Neural cell (in vitro differentiated cells): ENCODE data around the gene ZNF135. TPM values are rescaled to one million over a fixed set of nuclear protein-coding genes. Genes with fewer than 3 reads are reported as not detected.

Source experiments
- H2AFZ ChIP-seq: fragments of 200-600, 300-800 bp; sonication (generic), shearing (Covaris generic); 2 replicates; pipeline ENCODE4 v1.6.0; 2014; ENCODE audit warnings: low read depth, mild to moderate bottlenecking, antibody characterized with exemption, low read length, moderate library complexity
- H3F3A ChIP-seq: fragments of 200-600 bp; shearing (Covaris generic); 2 replicates; pipeline ENCODE4 v1.6.1; 2016; ENCODE audit warnings: mild to moderate bottlenecking, moderate library complexity, mixed read lengths, antibody characterized with exemption, low read length; ENCODE audit not compliant: insufficient read depth, poor library complexity, severe bottlenecking
- H3K27ac ChIP-seq: fragments of 200-600, 300-800 bp; sonication (generic), shearing (Covaris generic); 2 replicates; pipeline ENCODE4 v1.5.1; 2014; ENCODE audit warnings: mild to moderate bottlenecking, low read length, moderate library complexity
- H3K27me3 ChIP-seq: fragments of 300-800, 200-600 bp; sonication (generic), shearing (Covaris generic); 2 replicates; pipeline ENCODE4 v1.6.0; 2014; ENCODE audit warnings: mild to moderate bottlenecking, low read depth, low read length, moderate library complexity; ENCODE audit not compliant: insufficient read depth
- H3K36me3 ChIP-seq: fragments of 300-800, 200-600 bp; sonication (generic), shearing (Covaris generic); 2 replicates; pipeline ENCODE4 v1.5.1; 2014; ENCODE audit warnings: mild to moderate bottlenecking, antibody characterized with exemption, low read length, moderate library complexity; ENCODE audit not compliant: insufficient read depth
- H3K4me2 ChIP-seq: fragments of 300-800, 200-600 bp; sonication (generic), shearing (Covaris generic); 2 replicates; pipeline ENCODE4 v1.6.0; 2014; ENCODE audit warnings: mild to moderate bottlenecking, low read length
- H3K4me3 ChIP-seq: fragments of 300-800, 200-600 bp; sonication (generic), shearing (Covaris generic); 2 replicates; pipeline ENCODE4 v1.5.1; 2014; ENCODE audit warnings: mild to moderate bottlenecking, low read length, moderate library complexity
- H3K79me2 ChIP-seq: fragments of 200-600 bp; shearing (Covaris generic); replicated peaks from 2 replicates; pipeline ENCODE4 v1.6.0; 2014; ENCODE audit warnings: mild to moderate bottlenecking, low read length, moderate library complexity; ENCODE audit not compliant: insufficient read depth
- H3K9ac ChIP-seq: fragments of 300-800, 200-600 bp; sonication (generic), shearing (Covaris generic); 2 replicates; pipeline ENCODE4 v1.6.1; 2016; ENCODE audit warnings: mild to moderate bottlenecking, low read length, mixed read lengths
- H3K9me2 ChIP-seq: fragments of 200-600 bp; shearing (Covaris generic); 2 replicates; pipeline ENCODE4 v1.6.1; 2016; ENCODE audit warnings: mild to moderate bottlenecking, low read length, mixed read lengths; ENCODE audit not compliant: insufficient read depth
- H3K9me3 ChIP-seq: fragments of 200-600, 300-800 bp; sonication (generic), shearing (Covaris generic); 2 replicates; pipeline ENCODE4 v1.6.1; 2016; ENCODE audit warnings: mild to moderate bottlenecking, mixed run types, low read length, moderate library complexity, mixed read lengths
- H4K20me1 ChIP-seq: fragments of 200-600 bp; shearing (Covaris generic); 2 replicates; pipeline ENCODE4 v1.6.1; 2016; ENCODE audit warnings: mild to moderate bottlenecking, mixed run types; ENCODE audit not compliant: insufficient read depth
- CTCF ChIP-seq: fragments of 450-650 bp; IDR thresholded peaks from 2 replicates; pipeline ENCODE4 v1.5.1; 2014; ENCODE audit warnings: antibody characterized with exemption, mild to moderate bottlenecking, moderate library complexity; ENCODE audit not compliant: poor library complexity, severe bottlenecking
- EP300 ChIP-seq: fragments of 450-650 bp; conservative IDR thresholded peaks from 2 replicates; pipeline ENCODE4 v1.6.1; 2014; ENCODE audit warnings: antibody characterized with exemption, mild to moderate bottlenecking, moderate library complexity; ENCODE audit not compliant: poor library complexity, severe bottlenecking
- EZH2 ChIP-seq: fragments of 200-600, 300-800 bp; shearing (Covaris generic), sonication (generic); IDR thresholded peaks from 2 replicates; pipeline ENCODE4 v1.6.1; 2014; ENCODE audit warnings: antibody characterized with exemption, low read length, borderline replicate concordance, mild to moderate bottlenecking; ENCODE audit not compliant: insufficient read depth, poor library complexity, severe bottlenecking
- MXI1 ChIP-seq: fragments of 450-650 bp; conservative IDR thresholded peaks from 2 replicates; pipeline ENCODE4 v1.6.1; 2014; ENCODE audit warnings: antibody characterized with exemption, mild to moderate bottlenecking; ENCODE audit not compliant: poor library complexity, severe bottlenecking
- POLR2AphosphoS5 ChIP-seq: IDR thresholded peaks from 2 replicates; pipeline ENCODE4 v1.6.1; 2012
- RAD21 ChIP-seq: fragments of 450-650 bp; conservative IDR thresholded peaks from 2 replicates; pipeline ENCODE4 v1.6.1; 2014; ENCODE audit warnings: antibody characterized with exemption, mild to moderate bottlenecking, moderate library complexity
- REST ChIP-seq: IDR thresholded peaks from 2 replicates; pipeline ENCODE4 v1.6.1; 2012; ENCODE audit warnings: borderline replicate concordance
- SMC3 ChIP-seq: fragments of 450-650 bp; conservative IDR thresholded peaks from 2 replicates; pipeline ENCODE4 v1.6.1; 2014; ENCODE audit warnings: antibody characterized with exemption, mild to moderate bottlenecking, moderate library complexity; ENCODE audit not compliant: poor library complexity
- TAF1 ChIP-seq: IDR thresholded peaks from 2 replicates; pipeline ENCODE4 v1.6.1; 2012; ENCODE audit warnings: low read depth
- polyA plus RNA-seq: library from polyadenylated mRNA; depleted of rRNA; stranded (reverse); fragments of >200 nt; gene quantifications from 2 replicates; pipeline ENCODE4 v1.2.3, GENCODE V29; 2014

Gene ZNF135
- polyA plus RNA-seq, 1 donor from 2014 or later: 13.7 TPM

- no peak overlapping the region for H3K4me3 ChIP-seq
- peaks cover 7% of the 10 kb centered on the region for H3K36me3 ChIP-seq
- no peak overlapping the region for H3K9ac ChIP-seq
- no peaks in the 10 kb centered on the region for H3K79me2 ChIP-seq
- H3K9me2 ChIP-seq: no peaks in the 10 kb centered on the region
- no peak overlapping the region for H3K4me2 ChIP-seq
- no peaks in the 10 kb centered on the region for H3F3A ChIP-seq
- no peak overlapping the region for H2AFZ ChIP-seq
- no peaks in the 10 kb centered on the region for H3K27me3 ChIP-seq
- TF ChIP-seq POLR2AphosphoS5: no peak
- no peak for TF ChIP-seq RAD21
- no peak for TF ChIP-seq CTCF
- TF ChIP-seq SMC3: no peak
- no peak for TF ChIP-seq REST
- TF ChIP-seq EP300: no peak
- TF ChIP-seq MXI1: no peak
- TF ChIP-seq TAF1: no peak
- no peak for TF ChIP-seq EZH2
- H4K20me1 ChIP-seq: no peaks in the 10 kb centered on the region
- peaks cover 12% of the 10 kb centered on the region for H3K9me3 ChIP-seq
- no peak overlapping the region for H3K27ac ChIP-seq
Observed at GRCh38 chr19:58056861-58057260, 2.2 kb upstream of the ZNF135 start.

- H4K20me1 ChIP-seq: no peaks in the 10 kb centered on the region
- H3K9me2 ChIP-seq: no peaks in the 10 kb centered on the region
- TF ChIP-seq EP300 (no peak), CTCF (no peak), MXI1 (no peak), RAD21 (no peak)
- H3K27ac ChIP-seq: peak overlapping the region; percentile 83
- peak overlapping the region; percentile 73 for H2AFZ ChIP-seq
- H3F3A ChIP-seq: no peaks in the 10 kb centered on the region
- H3K9me3 ChIP-seq: peaks cover 11% of the 10 kb centered on the region
- no peaks in the 10 kb centered on the region for H3K79me2 ChIP-seq
- H3K4me3 ChIP-seq: peak overlapping the region; percentile 74
- H3K36me3 ChIP-seq: peaks cover 7% of the 10 kb centered on the region
- peak overlapping the region; percentile 82 for H3K9ac ChIP-seq
- H3K4me2 ChIP-seq: peak overlapping the region; percentile 24
- H3K27me3 ChIP-seq: no peaks in the 10 kb centered on the region
Observed at GRCh38 chr19:58058467-58058866, 615 bp upstream of the ZNF135 start.
